Measurements from ENCODE around the gene RAB7B.

RAB7B gene

GRCh38 chr1:205993068-205993467 is 10.1 kb downstream of the RAB7B start:
- DNase-seq: no peak

DNA sequence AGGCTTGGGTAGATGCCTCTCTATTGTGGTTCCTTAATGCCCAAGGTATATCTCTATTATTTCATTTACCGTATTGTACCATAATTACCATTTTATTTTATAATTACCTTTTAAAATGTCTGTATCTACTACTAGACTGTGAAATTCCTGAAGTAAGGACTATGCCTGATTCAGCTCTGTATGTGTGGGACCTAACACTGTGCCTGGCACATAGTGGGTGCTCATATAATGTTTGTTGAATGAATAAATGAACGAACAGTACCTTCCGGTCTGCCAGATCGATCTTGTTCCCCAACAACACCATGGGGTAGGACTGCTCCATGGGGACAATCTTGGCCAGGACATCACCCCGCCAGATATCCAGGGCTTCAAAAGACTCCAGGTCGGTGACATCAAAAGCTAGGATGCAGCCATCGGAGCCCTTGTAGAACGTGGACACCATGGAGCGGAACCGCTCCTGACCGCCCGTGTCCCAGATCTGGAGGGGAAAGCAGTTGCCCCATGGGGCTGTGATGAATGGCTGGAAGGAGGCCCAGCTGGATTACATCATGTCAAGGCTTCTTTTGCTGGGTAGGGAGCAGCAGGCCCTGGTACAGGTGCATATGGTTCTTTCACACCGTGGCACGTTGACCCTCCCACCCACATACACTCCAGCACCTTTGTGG is 10.8 kb downstream of the RAB7B start:
- no peak for DNase-seq

GRCh38 chr1:205991237-205991636 is 12.0 kb downstream of the RAB7B start:
- no peak for DNase-seq

DNA sequence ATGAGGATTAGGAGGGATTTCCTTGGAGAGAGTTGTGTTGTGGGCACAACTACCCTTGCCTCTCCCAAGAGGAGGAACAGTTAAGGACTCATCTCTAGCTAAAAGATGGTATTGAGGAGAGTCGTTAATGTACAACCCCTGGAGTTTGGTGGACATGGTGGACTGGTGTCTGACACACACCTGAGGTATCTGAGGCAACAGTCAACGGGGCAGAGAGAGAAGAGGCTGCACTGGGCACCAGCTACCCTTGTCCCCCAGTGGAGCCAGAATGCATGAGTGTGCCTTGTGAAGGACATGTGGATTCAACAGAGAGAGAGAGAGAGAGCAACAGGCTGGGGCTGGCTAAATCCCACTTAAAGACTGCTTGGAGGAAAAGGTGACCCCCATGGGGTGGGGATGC is 13.0 kb downstream of the RAB7B start:
- no peak for DNase-seq

- no peak for DNase-seq
Observed at GRCh38 chr1:205989786-205990185, 13.4 kb downstream of the RAB7B start.

DNA sequence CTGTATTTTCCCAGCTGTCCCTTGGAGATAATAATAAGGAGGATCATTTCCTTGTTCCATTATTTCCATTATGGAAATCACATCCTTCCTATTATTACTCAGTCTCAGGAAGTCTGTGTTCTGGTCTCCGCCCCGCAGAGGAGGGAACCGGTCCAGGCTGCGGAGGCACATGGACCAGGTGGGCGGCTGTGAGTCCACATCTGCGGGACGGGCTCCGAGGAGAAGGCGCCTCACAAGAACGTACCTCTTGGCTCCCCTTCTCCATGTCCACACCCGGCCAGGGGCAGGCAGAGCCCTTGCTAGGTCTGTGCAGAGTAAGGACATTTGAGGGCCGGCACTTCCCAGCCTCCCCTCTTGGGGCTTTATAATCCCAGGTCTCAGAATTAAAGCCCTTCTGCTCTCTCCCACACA is 14.6 kb downstream of the RAB7B start:
- no peak for DNase-seq

DNA sequence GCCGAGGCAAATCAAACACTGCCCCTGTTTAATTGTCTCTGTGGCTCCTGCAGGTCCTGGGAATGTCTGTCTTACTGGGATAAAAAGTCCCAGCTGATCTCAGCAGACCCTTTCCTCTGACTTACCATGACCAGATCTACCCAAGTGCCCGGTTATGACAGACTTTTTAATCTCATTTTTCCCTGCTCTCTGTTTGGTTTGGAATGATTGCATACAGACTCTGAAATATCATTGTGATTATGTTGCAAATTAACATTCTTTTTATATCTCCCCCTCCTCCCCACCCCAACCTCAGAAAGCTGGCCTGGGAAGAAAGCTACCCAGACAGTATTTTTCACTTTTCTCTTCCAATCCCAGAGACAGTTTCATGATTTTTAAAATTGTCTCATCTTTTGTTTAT is 16.3 kb downstream of the RAB7B start:
- no peak for DNase-seq

GRCh38 chr1:205986292-205986691 is 16.9 kb downstream of the RAB7B start:
- no peak for DNase-seq

DNA sequence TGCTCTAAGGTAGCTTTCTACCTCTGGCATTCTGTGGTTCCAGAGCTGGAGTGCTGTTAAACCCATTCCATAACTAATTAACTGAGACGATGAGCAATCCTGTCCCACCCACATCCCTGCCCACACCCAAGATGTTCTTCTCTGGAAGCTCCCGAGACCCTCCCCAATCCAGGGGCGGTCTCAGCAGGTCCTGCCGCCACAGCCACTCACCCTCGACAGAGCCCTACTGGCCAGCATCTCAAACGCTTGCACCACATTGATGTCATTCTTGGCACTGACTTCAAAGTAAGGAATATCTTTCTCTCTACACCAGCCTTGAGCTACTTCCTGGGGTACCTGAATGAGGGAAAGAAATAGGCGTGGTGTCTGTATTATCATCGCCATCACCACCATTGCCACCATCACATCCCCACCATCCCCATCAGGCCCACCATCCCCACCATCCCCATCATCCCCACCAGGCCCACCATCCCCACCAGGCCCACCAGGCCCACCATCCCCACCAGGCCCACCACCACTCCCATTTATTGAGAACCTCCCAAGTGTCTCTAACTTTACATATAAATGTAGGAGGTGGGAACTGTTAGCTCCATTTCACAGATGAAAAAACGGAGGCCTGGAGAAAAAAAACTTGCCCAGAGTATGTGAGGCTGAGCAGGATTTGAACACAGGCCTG is 17.7 kb downstream of the RAB7B start:
- DNase-seq: no peak

GRCh38 chr1:205983925-205984725 is 19.1 kb downstream of the RAB7B start:
- no peak for DNase-seq

DNA sequence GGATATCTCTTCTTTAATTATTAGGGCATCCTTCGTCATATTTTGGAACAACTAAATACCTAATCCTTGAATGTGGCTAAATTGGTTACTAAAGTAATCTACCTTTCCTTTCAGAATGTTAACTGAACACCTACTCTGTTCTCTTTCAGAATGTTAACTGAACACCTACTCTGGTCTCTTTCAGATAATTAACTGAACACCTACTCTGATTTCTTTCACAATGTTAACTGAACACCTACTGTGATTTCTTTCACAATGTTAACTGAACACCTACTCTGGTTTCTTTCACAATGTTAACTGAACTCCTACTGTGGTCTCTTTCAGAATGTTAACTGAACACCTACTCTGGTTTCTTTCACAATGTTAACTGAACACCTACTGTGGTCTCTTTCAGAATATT is 21.9 kb downstream of the RAB7B start:
- DNase-seq: no peak

GRCh38 chr1:205980237-205980870 is 22.8 kb downstream of the RAB7B start:
- DNase-seq: no peak

- no peak for DNase-seq
Observed at GRCh38 chr1:205979301-205979700, 23.9 kb downstream of the RAB7B start.

GRCh38 chr1:205978676-205979075 is 24.5 kb downstream of the RAB7B start:
- no peak for DNase-seq

DNA sequence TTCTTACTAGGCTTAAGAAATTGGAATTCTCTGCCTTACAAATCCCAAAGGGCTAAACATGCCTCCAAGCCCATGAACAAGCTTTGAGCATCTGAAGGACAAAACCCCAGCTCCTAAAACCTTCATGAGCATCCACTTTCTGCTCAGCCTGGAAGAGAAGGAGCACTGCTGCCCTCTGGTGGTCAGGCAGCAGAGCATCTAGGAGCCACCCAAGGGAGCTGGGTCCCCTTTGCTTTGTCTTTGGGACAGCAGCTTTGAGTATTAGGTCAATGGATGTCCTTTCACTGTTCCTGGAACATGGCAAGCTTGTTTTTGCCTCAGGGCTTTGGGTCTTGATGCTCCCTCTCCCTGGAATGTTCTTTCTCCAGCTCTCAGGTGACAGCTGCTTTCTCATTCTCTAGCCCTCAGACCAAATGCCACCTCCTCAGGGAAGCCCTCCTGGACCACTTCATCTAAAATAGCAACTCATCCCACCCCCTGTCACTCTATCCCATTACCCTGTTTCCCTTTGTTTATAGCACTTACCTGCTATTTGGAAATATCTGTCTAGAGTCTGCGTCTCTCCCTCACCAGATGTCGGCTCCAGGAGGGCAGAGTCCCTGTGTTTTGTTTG is 25.7 kb downstream of the RAB7B start:
- peak; percentile 61 for DNase-seq

DNA sequence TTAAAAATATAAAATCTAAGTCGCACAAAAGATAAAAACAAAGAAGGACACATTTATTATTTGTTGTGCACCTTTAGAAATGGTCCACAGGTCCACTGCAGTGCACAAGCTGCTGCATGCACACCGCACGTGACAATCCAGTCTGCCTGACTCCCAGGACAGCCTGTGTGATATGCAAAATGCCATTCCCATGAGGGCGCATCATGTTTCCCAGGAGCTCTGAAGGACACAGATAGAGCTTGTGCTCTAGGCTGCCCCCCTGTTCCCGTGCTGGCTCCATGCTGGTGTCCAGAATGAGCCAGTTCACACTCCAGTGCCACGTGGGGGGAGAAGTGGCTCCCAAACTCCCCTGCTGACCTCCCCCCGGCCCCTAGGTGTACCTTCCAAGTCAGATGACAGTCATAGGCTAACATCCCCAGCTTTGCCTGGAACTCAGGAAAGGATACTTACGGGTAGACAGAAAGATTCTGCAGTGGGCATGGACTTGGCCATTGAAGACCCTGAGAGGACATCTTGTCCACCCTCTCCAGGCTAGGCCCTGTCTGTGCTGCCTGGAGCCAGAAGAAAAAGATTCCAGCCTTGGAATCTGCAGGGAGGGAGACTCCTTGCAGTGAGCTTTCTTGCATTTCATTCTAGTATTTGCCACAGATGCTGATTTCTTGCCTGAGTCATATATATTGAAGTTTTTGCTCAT is 26.3 kb downstream of the RAB7B start:
- no peak for DNase-seq

GRCh38 chr1:205976036-205976435 is 27.2 kb downstream of the RAB7B start:
- DNase-seq: no peak

DNA sequence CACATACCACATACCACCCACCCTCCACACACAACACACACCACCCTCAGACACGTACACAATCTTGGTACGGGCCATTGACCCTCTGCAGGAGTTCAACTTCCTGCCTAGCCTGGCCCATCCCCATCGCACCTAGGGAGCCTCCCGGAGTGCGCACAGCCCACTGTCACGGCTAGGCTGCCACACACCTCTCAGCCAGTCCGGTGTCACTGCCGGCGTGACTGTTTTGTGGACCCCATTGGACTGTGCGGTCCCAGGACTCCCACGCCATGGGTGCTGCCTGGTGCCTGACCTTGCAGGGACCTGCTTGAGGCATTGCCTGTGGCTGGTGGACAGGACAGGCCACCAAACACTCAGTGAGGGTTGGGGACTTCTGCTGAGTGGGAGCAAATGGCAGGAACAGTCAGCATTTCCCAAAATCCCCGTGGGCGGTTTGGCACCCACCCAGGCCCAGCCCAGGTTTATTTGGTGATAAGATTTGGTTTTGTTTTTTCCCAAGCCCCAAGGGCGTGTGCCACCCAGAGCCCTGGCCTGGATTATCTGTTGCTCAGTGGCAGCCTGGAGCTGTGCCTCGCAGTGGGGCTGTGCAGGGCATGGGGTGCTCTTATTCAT is 27.7 kb downstream of the RAB7B start:
- no peak for DNase-seq

- DNase-seq: no peak
Observed at GRCh38 chr1:205974712-205975111, 28.5 kb downstream of the RAB7B start.

GRCh38 chr1:205973377-205974232 is 29.6 kb downstream of the RAB7B start:
- no peak for DNase-seq
